ENCODE results near the gene SH3GL2. TPM values are rescaled to one million over a fixed set of nuclear protein-coding genes. Genes with fewer than 3 reads are reported as not detected.

The SH3GL2 gene
- polyA plus RNA-seq, 1 donor (not counting 4 experiments of a cell fraction or from before 2014, with no cell fraction given), result not detected

GRCh38 chr9:17802249-17802857, 223.5 kb downstream of the SH3GL2 start:
- Histone ChIP-seq H3K27me3 (ENCODE audit: control insufficient read depth, extremely low read depth, insufficient read depth, low read length) (no peaks in the 10 kb centered on the region), H3K4me1 (ENCODE audit: control insufficient read depth, extremely low read depth, insufficient read depth, low read length) (no peaks in the 10 kb centered on the region), H3K36me3 (ENCODE audit: control insufficient read depth in 2 of 2, extremely low read depth in 1 of 2, insufficient read depth in 2 of 2, low read length in 2 of 2) (no peaks in the 10 kb centered on the region), H3K4me2 (ENCODE audit: control insufficient read depth, extremely low read depth, insufficient read depth, low read depth, low read length) (no peak overlapping the region), H3K9ac (ENCODE audit: control insufficient read depth, extremely low read depth, insufficient read depth, low read length) (no peak overlapping the region), H3K27ac (ENCODE audit: control insufficient read depth, insufficient read depth, low read length) (no peak overlapping the region), H4K20me1 (ENCODE audit: control insufficient read depth, extremely low read depth, insufficient read depth, low read length) (no peaks in the 10 kb centered on the region), H3K9me3 (ENCODE audit: control insufficient read depth, low read depth, low read length) (no peaks in the 10 kb centered on the region), H3K9me1 (ENCODE audit: control insufficient read depth, extremely low read depth, insufficient read depth, low read length) (no peaks in the 10 kb centered on the region), H3K79me2 (ENCODE audit: control insufficient read depth, insufficient read depth, low read length) (no peaks in the 10 kb centered on the region), H3K4me3 (ENCODE audit: control insufficient read depth in 2 of 3, extremely low read depth in 1 of 3, insufficient read depth in 2 of 3, low read depth in 1 of 3, low read length in 3 of 3) (no peak overlapping the region), H2AFZ (ENCODE audit: control insufficient read depth, low read length) (no peak overlapping the region)
- DNase-seq (ENCODE audit: low read depth, low spot score), result no peak
- dilution Hi-C loops (cut with MboI; ENCODE audit: extremely low pct_ligation_motif_present, low sequenced_read_pairs), result no loop called here
- TF ChIP-seq EZH2 (IDR thresholded peaks at IDR 0.05; ENCODE audit: low read length) (no peak), CTCF (optimal IDR thresholded peaks at IDR 0.05 in 1 of 3, IDR thresholded peaks at IDR 0.05 in 1 of 3, conservative IDR thresholded peaks at IDR 0.05 in 1 of 3; ENCODE audit: extremely low read depth in 1 of 3, insufficient read depth in 2 of 3, low read length in 3 of 3) (peak in 2 of 3 experiments; percentile 18 to 33)
- no peak for FAIRE-seq

GRCh38 chr9:17807613-17808282, 228.9 kb downstream of the SH3GL2 start:
- DNase-seq (ENCODE audit: low read depth, low spot score) (no peak), FAIRE-seq (no peak)
- no peak overlapping the region for H3K4me3 ChIP-seq (ENCODE audit: control insufficient read depth in 2 of 3, extremely low read depth in 1 of 3, insufficient read depth in 2 of 3, low read depth in 1 of 3, low read length in 3 of 3)
- no peak overlapping the region for H2AFZ ChIP-seq (ENCODE audit: control insufficient read depth, low read length)
- no peak for TF ChIP-seq EZH2 (IDR thresholded peaks at IDR 0.05; ENCODE audit: low read length)
- no peak for TF ChIP-seq CTCF (optimal IDR thresholded peaks at IDR 0.05 in 1 of 3, IDR thresholded peaks at IDR 0.05 in 1 of 3, conservative IDR thresholded peaks at IDR 0.05 in 1 of 3; ENCODE audit: extremely low read depth in 1 of 3, insufficient read depth in 2 of 3, low read length in 3 of 3)
- no peak overlapping the region for H3K9ac ChIP-seq (ENCODE audit: control insufficient read depth, extremely low read depth, insufficient read depth, low read length)
- no peaks in the 10 kb centered on the region for H3K9me1 ChIP-seq (ENCODE audit: control insufficient read depth, extremely low read depth, insufficient read depth, low read length)
- no peaks in the 10 kb centered on the region for H4K20me1 ChIP-seq (ENCODE audit: control insufficient read depth, extremely low read depth, insufficient read depth, low read length)
- H3K27me3 ChIP-seq (ENCODE audit: control insufficient read depth, extremely low read depth, insufficient read depth, low read length), result no peaks in the 10 kb centered on the region
- H3K4me2 ChIP-seq (ENCODE audit: control insufficient read depth, extremely low read depth, insufficient read depth, low read depth, low read length), result no peak overlapping the region
- no peaks in the 10 kb centered on the region for H3K4me1 ChIP-seq (ENCODE audit: control insufficient read depth, extremely low read depth, insufficient read depth, low read length)
- no peaks in the 10 kb centered on the region for H3K9me3 ChIP-seq (ENCODE audit: control insufficient read depth, low read depth, low read length)
- no peaks in the 10 kb centered on the region for H3K79me2 ChIP-seq (ENCODE audit: control insufficient read depth, insufficient read depth, low read length)
- no peaks in the 10 kb centered on the region for H3K36me3 ChIP-seq (ENCODE audit: control insufficient read depth in 2 of 2, extremely low read depth in 1 of 2, insufficient read depth in 2 of 2, low read length in 2 of 2)
- no peak overlapping the region for H3K27ac ChIP-seq (ENCODE audit: control insufficient read depth, insufficient read depth, low read length)
- dilution Hi-C loops (cut with MboI; ENCODE audit: extremely low pct_ligation_motif_present, low sequenced_read_pairs), result no loop called here
